HepG2 (cell line): ENCODE results near the gene VGLL1. TPM values are rescaled to one million over a fixed set of nuclear protein-coding genes. Genes with fewer than 3 reads are reported as not detected.

Experiments
- ATAC-seq: fragments of 200-7000 bp; cut with Tn5 transposase; 3 replicates; pipeline ENCODE4 v1.9.1; 2020; ENCODE audit warnings: mild to moderate bottlenecking, moderate library complexity
- BruUV-seq: library from RNA; stranded (reverse); fragments of 400-500 nt; replicated peaks from 2 replicates; lab custom pipeline; 2021; lab: Mats Ljungman, UMichigan
- CTCF ChIA-PET: fragments of 300-600 bp; formaldehyde crosslinking; extraction: SDS; loops from one replicate; lab custom pipeline; 2021; ENCODE audit warnings: low total read pairs, inconsistent platforms, low intra/inter-chr PET ratio; lab: Yijun Ruan, JAX
- POLR2A ChIA-PET: fragments of 350-600 bp; sonication (Branson Sonifier 250); formaldehyde crosslinking; loops from one replicate; lab custom pipeline; 2020; ENCODE audit warnings: antibody characterized with exemption, inconsistent platforms; lab: Yijun Ruan, JAX
- DNase-seq: peaks from one replicate; pipeline ENCODE4 v3.0.0-alpha.2; 2015; ENCODE audit warnings: low spot score
- FAIRE-seq: peaks from 3 replicates; lab custom pipeline; 2011; peaks lifted over from hg19 to GRCh38; lab: Jason Lieb, UNC
- H2AFZ ChIP-seq: one replicate; pipeline ENCODE4 v1.6.1; 2011; ENCODE audit warnings: low read length, inconsistent platforms
- H3K27ac ChIP-seq: fragments of 300-600 bp; 3 replicates; pipeline ENCODE4 v1.8.0; 2011; ENCODE audit warnings: mixed run types, mild to moderate bottlenecking, mixed read lengths, low read length, inconsistent platforms; ENCODE audit not compliant: insufficient read depth; ENCODE audit errors: extremely low read length
- H3K27me3 ChIP-seq, 2 experiments: fragments of 200-600 bp in 1 of 2; 2 replicates in 1 of 2; 3 replicates in 1 of 2; pipeline versions ENCODE4 v1.6.0 to v1.8.0; 2011; ENCODE audit warnings: low read length in 2 of 2, mild to moderate bottlenecking in 2 of 2, moderate library complexity in 2 of 2, inconsistent platforms in 1 of 2; ENCODE audit not compliant: insufficient read depth in 2 of 2, control insufficient read depth in 1 of 2
- H3K36me3 ChIP-seq, 2 experiments: fragments of 200-600 bp in 1 of 2; replicated peaks in 1 of 2; 2 replicates in 1 of 2; 3 replicates in 1 of 2; pipeline versions ENCODE4 v1.5.1 to v1.8.0; 2011; ENCODE audit warnings: low read length in 2 of 2, inconsistent platforms in 1 of 2; ENCODE audit not compliant: insufficient read depth in 2 of 2, control insufficient read depth in 1 of 2
- H3K4me1 ChIP-seq: 2 replicates; pipeline ENCODE4 v1.5.1; 2012; ENCODE audit warnings: low read length, inconsistent platforms; ENCODE audit not compliant: insufficient read depth
- H3K4me2 ChIP-seq: 2 replicates; pipeline ENCODE4 v1.6.0; 2011; ENCODE audit warnings: low read depth, low read length, inconsistent platforms
- H3K4me3 ChIP-seq, 3 experiments: fragments of 200-600 bp in 1 of 3; sonication (generic), shearing (Covaris generic) in 1 of 3; replicated peaks in 1 of 3; 2 replicates each; pipeline ENCODE4 v1.5.1; 2011 to 2016; ENCODE audit warnings: low read length in 3 of 3, inconsistent platforms in 2 of 3, low read depth in 2 of 3, mild to moderate bottlenecking in 2 of 3, control low read depth in 1 of 3, mixed read lengths in 1 of 3; ENCODE audit not compliant: insufficient read depth in 1 of 3
- H3K79me2 ChIP-seq: one replicate; pipeline ENCODE4 v1.6.1; 2011; ENCODE audit warnings: low read length, inconsistent platforms; ENCODE audit not compliant: insufficient read depth
- H3K9ac ChIP-seq: 2 replicates; pipeline ENCODE4 v1.6.0; 2011; ENCODE audit warnings: mild to moderate bottlenecking, low read depth, low read length, inconsistent platforms; ENCODE audit not compliant: insufficient read depth
- H3K9me3 ChIP-seq: 2 replicates; pipeline ENCODE4 v1.5.1; 2012; ENCODE audit warnings: mild to moderate bottlenecking, low read length
- H4K20me1 ChIP-seq: 2 replicates; pipeline ENCODE4 v1.6.0; 2011; ENCODE audit warnings: inconsistent platforms, mild to moderate bottlenecking, low read length, moderate library complexity; ENCODE audit not compliant: insufficient read depth
- ASH2L ChIP-seq: fragments of 300-600, 200-600 bp; sonication (generic); IDR thresholded peaks from 2 replicates; pipeline ENCODE4 v1.7.0; 2017; ENCODE audit warnings: low read depth, mild to moderate bottlenecking, moderate library complexity, mixed read lengths, low read length; ENCODE audit not compliant: insufficient read length
- DMAP1 ChIP-seq: IDR thresholded peaks from 2 replicates; pipeline ENCODE4 v1.6.1; 2016
- FOXA1 ChIP-seq, 2 experiments: fragments of 450-650 bp in 1 of 2; sonication (generic) in 1 of 2; formaldehyde crosslinking in 1 of 2; IDR thresholded peaks; 2 replicates each; pipeline versions ENCODE4 v1.4.0 to v1.6.1; 2016 to 2020; ENCODE audit warnings: missing genetic modification reagents in 1 of 2
- FOXA3 ChIP-seq: IDR thresholded peaks from 2 replicates; pipeline ENCODE4 v1.6.1; 2016; ENCODE audit warnings: missing genetic modification reagents, missing compliant biosample characterization
- JUNB ChIP-seq: sonication (generic); formaldehyde crosslinking; IDR thresholded peaks from 2 replicates; pipeline ENCODE4 v1.8.0; 2022; ENCODE audit warnings: missing genetic modification reagents, mild to moderate bottlenecking, borderline replicate concordance
- POLR2A ChIP-seq, 2 experiments: IDR thresholded peaks; 2 replicates each; pipeline ENCODE4 v1.6.1; 2011; ENCODE audit warnings: low read depth in 2 of 2, low read length in 2 of 2, mild to moderate bottlenecking in 1 of 2, moderate library complexity in 1 of 2; ENCODE audit not compliant: insufficient read depth in 1 of 2
- PTBP1 ChIP-seq: fragments of 200-400 bp; formaldehyde crosslinking; IDR thresholded peaks from 2 replicates; pipeline ENCODE4 v1.6.1; 2018; ENCODE audit warnings: low read length, low read depth; ENCODE audit not compliant: poor library complexity, severe bottlenecking
- SALL1 ChIP-seq: sonication (generic); formaldehyde crosslinking; IDR thresholded peaks from 2 replicates; pipeline ENCODE4 v1.8.0; 2022; ENCODE audit warnings: mild to moderate bottlenecking, missing genetic modification reagents
- SALL2 ChIP-seq: sonication (generic); formaldehyde crosslinking; IDR thresholded peaks from 2 replicates; pipeline ENCODE4 v1.8.1; 2023; ENCODE audit warnings: mild to moderate bottlenecking, missing genetic modification reagents, inconsistent platforms
- ZBTB42 ChIP-seq: sonication (generic); formaldehyde crosslinking; IDR thresholded peaks from 2 replicates; pipeline ENCODE4 v1.5.0; 2020; ENCODE audit warnings: mild to moderate bottlenecking, missing genetic modification reagents
- ZFP90 ChIP-seq: sonication (generic); formaldehyde crosslinking; IDR thresholded peaks from 2 replicates; pipeline ENCODE4 v1.8.0; 2022; ENCODE audit warnings: missing genetic modification reagents, mild to moderate bottlenecking, inconsistent platforms, borderline replicate concordance
- ZKSCAN1 ChIP-seq: fragments of 150-350 bp; IDR thresholded peaks from 2 replicates; pipeline ENCODE4 v1.6.1; 2014; ENCODE audit warnings: low read length
- ZNF24 ChIP-seq: fragments of 450-650 bp; IDR thresholded peaks from 2 replicates; pipeline ENCODE4 v1.6.1; 2017; ENCODE audit warnings: antibody characterized with exemption, mild to moderate bottlenecking
- WGBS: methylation state at CpG from one replicate; pipeline ENCODE4 v1.1.6; 2017; ENCODE audit warnings: low lambda C conversion rate; 5-methylcytosine and 5-hydroxymethylcytosine counted together
- in situ Hi-C: cut with HindIII; loops from 2 replicates; pipeline ENCODE4 v1.10.0; 2017; ENCODE audit warnings: low pct_unique_long_range_greater_than_20kb; ENCODE audit not compliant: extremely low pct_ligation_motif_present
- intact Hi-C: fragments of 100-400 bp; cut with micrococcal nuclease; formaldehyde crosslinking; loops from one replicate; pipeline ENCODE4 v1.10.0; 2022; ENCODE audit not compliant: unreplicated experiment
- polyA plus RNA-seq, 8 experiments: library from polyadenylated mRNA; depleted of rRNA in 3 of 8; stranded (reverse) in 7 of 8; unstranded in 1 of 8; fragments of >200 nt; fragmentation: Illumina TruSeq in 4 of 8; extraction: Trizol in 4 of 8; gene quantifications; 2 replicates each; pipeline versions ENCODE4 v1.2.1 to v1.2.3, GENCODE V29; 2011 to 2016; ENCODE audit warnings: low read depth in 4 of 8, missing spikeins in 1 of 8, mixed read lengths in 1 of 8; ENCODE audit not compliant: insufficient read depth in 1 of 8
- total RNA-seq, 5 experiments: library from RNA; depleted of rRNA; stranded (reverse); fragments of >200 nt; fragmentation: Illumina TruSeq; extraction: Trizol; gene quantifications; 2 replicates each; pipeline ENCODE4 v1.2.3, GENCODE V29; 2016; ENCODE audit warnings: low read depth in 1 of 5
- TF ChIP-seq, protein P1 (sequence below): sonication (generic); formaldehyde crosslinking; IDR thresholded peaks from 2 replicates; pipeline ENCODE4 v1.5.0; 2020; ENCODE audit warnings: missing genetic modification reagents, mild to moderate bottlenecking, borderline replicate concordance
- TF ChIP-seq, protein P2 (sequence below): sonication (generic); formaldehyde crosslinking; IDR thresholded peaks from 2 replicates; pipeline ENCODE4; 2020; ENCODE audit warnings: missing genetic modification reagents, mild to moderate bottlenecking, borderline replicate concordance

Gene VGLL1
- total and polyA plus RNA-seq, 2 of the 13 experiments (the other 11 are each of a cell fraction or from before 2014, with no cell fraction given), result not detected

DNA sequence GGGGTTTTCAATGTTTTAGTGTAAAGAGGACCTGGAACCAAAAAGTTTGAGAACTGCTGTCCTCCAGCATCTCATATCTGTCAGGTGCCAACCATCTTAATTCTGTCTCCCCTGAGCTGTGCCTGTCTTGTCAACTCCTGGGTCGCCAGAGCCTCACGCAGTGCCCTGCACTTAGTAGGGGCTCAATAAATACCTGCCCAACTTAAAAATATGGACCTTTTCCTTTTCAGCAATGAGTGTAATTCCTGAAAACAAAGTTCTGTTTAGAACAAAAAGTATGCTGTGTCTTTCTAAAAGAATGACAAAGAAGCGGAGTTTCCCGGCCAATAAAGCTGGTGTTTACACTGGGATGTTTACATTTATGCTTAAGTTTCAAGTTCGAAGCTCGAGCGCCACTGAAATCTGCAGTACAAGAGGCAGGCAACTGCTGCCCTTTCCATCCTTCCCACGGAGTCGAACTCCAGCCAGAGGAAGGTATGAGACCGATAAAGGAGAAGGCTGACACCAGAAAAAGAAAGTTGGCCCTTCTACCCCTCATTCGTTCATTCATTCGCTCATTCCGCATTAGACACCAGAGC is 35.7 kb upstream of the VGLL1 start:
- H2AFZ ChIP-seq, result peak overlapping the region; percentile 83
- H3K27me3 ChIP-seq, result no peaks in the 10 kb centered on the region; a peak in 1 of 5 replicates
- H3K36me3 ChIP-seq, result peaks cover 0 to 5% of the 10 kb centered on the region in 2 experiments; a peak in 2 of 5 replicates
- H3K4me3 ChIP-seq, result peak overlapping the region; percentile 61 to 79 (median 76)
- ATAC-seq (peak; percentile 30), DNase-seq (peak; percentile 12), FAIRE-seq (peak; percentile 39)
- H3K9me3 ChIP-seq, result no peaks in the 10 kb centered on the region
- TSS peak; percentile 94 for BruUV-seq
- ChIA-PET POLR2A (no interaction called here), CTCF (no interaction called here)
- no peak for TF ChIP-seq JUNB (CRISPR knock-in tag)
- TF ChIP-seq ZFP90 (CRISPR knock-in tag), result no peak
- TF ChIP-seq SALL2 (CRISPR knock-in tag), result no peak
- TF ChIP-seq, protein P1, sequence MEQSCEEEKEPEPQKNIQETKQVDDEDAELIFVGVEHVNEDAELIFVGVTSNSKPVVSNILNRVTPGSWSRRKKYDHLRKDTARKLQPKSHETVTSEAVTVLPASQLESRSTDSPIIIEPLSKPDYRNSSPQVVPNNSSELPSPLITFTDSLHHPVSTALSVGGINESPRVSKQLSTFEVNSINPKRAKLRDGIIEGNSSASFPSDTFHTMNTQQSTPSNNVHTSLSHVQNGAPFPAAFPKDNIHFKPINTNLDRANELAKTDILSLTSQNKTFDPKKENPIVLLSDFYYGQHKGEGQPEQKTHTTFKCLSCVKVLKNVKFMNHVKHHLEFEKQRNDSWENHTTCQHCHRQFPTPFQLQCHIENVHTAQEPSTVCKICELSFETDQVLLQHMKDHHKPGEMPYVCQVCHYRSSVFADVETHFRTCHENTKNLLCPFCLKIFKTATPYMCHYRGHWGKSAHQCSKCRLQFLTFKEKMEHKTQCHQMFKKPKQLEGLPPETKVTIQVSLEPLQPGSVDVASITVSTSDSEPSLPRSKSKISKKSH (CRISPR knock-in tag), result no peak
- TF ChIP-seq POLR2A (IDR thresholded peaks at IDR 0.05; ENCODE audit: insufficient read depth in 1 of 2, low read depth in 2 of 2, low read length in 2 of 2), result peak in 1 of 2 experiments; percentile 16; a peak in 1 of 4 replicates
- peak; percentile 64; the same call in 1 of the 2 replicates for TF ChIP-seq ZNF24
- no peak for TF ChIP-seq ZBTB42 (CRISPR knock-in tag)
- 0 out of 2 replicates have a peak, but pooled peaks have one; percentile 22 for TF ChIP-seq DMAP1 (CRISPR knock-in tag)
- TF ChIP-seq FOXA3, result peak; percentile 68
- no peak for TF ChIP-seq FOXA1 (IDR thresholded peaks at IDR 0.05)
- TF ChIP-seq FOXA1 (CRISPR knock-in tag; IDR thresholded peaks at IDR 0.05), result peak; percentile 74
- 0 out of 2 replicates have a peak, but pooled peaks have one; percentile 43 for TF ChIP-seq ZKSCAN1
- peak; percentile 13; the same call in 1 of the 2 replicates for TF ChIP-seq SALL1 (CRISPR knock-in tag)
- TF ChIP-seq PTBP1, result no peak
- peak; percentile 16 for TF ChIP-seq ASH2L
- TF ChIP-seq, protein P2, sequence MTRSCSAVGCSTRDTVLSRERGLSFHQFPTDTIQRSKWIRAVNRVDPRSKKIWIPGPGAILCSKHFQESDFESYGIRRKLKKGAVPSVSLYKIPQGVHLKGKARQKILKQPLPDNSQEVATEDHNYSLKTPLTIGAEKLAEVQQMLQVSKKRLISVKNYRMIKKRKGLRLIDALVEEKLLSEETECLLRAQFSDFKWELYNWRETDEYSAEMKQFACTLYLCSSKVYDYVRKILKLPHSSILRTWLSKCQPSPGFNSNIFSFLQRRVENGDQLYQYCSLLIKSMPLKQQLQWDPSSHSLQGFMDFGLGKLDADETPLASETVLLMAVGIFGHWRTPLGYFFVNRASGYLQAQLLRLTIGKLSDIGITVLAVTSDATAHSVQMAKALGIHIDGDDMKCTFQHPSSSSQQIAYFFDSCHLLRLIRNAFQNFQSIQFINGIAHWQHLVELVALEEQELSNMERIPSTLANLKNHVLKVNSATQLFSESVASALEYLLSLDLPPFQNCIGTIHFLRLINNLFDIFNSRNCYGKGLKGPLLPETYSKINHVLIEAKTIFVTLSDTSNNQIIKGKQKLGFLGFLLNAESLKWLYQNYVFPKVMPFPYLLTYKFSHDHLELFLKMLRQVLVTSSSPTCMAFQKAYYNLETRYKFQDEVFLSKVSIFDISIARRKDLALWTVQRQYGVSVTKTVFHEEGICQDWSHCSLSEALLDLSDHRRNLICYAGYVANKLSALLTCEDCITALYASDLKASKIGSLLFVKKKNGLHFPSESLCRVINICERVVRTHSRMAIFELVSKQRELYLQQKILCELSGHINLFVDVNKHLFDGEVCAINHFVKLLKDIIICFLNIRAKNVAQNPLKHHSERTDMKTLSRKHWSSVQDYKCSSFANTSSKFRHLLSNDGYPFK (CRISPR knock-in tag), result no peak
- 3% methylated on average over 8 of the region's 13 CpGs for WGBS
- H3K4me2 ChIP-seq, result peak overlapping the region; percentile 83
- in situ Hi-C loops, result no loop called here
- H4K20me1 ChIP-seq, result no peaks in the 10 kb centered on the region
- H3K9ac ChIP-seq, result peak overlapping the region; percentile 70
- H3K79me2 ChIP-seq, result peaks cover 10% of the 10 kb centered on the region
- H3K4me1 ChIP-seq, result peaks cover 11% of the 10 kb centered on the region
- intact Hi-C loops, result no loop called here
- H3K27ac ChIP-seq, result peak overlapping the region; percentile 85
